Testis (tissue), 3 donors: ENCODE measurements around the gene ANKRD11. TPM values are rescaled to one million over a fixed set of nuclear protein-coding genes. Genes with fewer than 3 reads are reported as not detected.

ENCODE experiments used
- DNase-seq: peaks from one replicate; pipeline ENCODE4 v3.0.0-alpha.2; 2019
- H3K27ac ChIP-seq, 2 donors: fragments of 200-600 bp; sonication (generic); one replicate each; pipeline ENCODE4 v1.5.1; 2019
- H3K27me3 ChIP-seq: fragments of 200-600 bp; sonication (generic); one replicate; pipeline ENCODE4 v1.5.1; 2019
- H3K36me3 ChIP-seq: fragments of 200-600 bp; sonication (generic); one replicate; pipeline ENCODE4 v1.5.1; 2017; ENCODE audit warnings: low read depth; ENCODE audit errors: missing control alignments
- H3K4me1 ChIP-seq: fragments of 200-600 bp; sonication (generic); one replicate; pipeline ENCODE4 v1.5.1; 2019
- H3K4me3 ChIP-seq, 2 donors: fragments of 200-600 bp; sonication (generic); one replicate each; pipeline ENCODE4 v1.5.1; 2017 to 2019
- H3K9me3 ChIP-seq: fragments of 200-600 bp; sonication (generic); one replicate; pipeline ENCODE4 v1.5.1; 2017
- POLR2A ChIP-seq: fragments of 450-650 bp; IDR thresholded peaks from one replicate; pipeline ENCODE4 v1.6.1; 2017; ENCODE audit warnings: antibody characterized with exemption, mild to moderate bottlenecking, moderate library complexity
- WGBS, 2 donors: methylation state at CpG; one replicate each; pipeline ENCODE4 v1.1.5; 2018; 5-methylcytosine and 5-hydroxymethylcytosine counted together
- intact Hi-C: fragments of 100-400 bp; cut with DNase I; formaldehyde crosslinking; loops from one replicate; pipeline ENCODE4 v1.15.1; 2023; ENCODE audit warnings: low total_unique reads
- polyA plus RNA-seq: library from polyadenylated mRNA; stranded (reverse); fragments of 350-450 nt; fragmentation: Illumina TruSeq; extraction: RNeasy Lipid Tissue Mini Kit (QIAGEN cat#74804); gene quantifications from one replicate; pipeline ENCODE4 v1.2.3, GENCODE V29; 2014; ENCODE audit warnings: low read depth, low replicate concordance; ENCODE audit not compliant: insufficient read depth
- total RNA-seq, 2 donors: library from RNA; depleted of rRNA; stranded (reverse); fragments of >200 nt; gene quantifications; one replicate each; pipeline ENCODE4 v1.2.3, GENCODE V29; 2016
- TF ChIP-seq, protein P1 (sequence below), 3 experiments: fragments of 450-650 bp in 2 of 3; fragments of 200-600 bp in 1 of 3; sonication (generic) in 1 of 3; IDR thresholded peaks; one replicate each; pipeline ENCODE4 v1.5.1; 2016 to 2019; ENCODE audit warnings: antibody characterized with exemption in 3 of 3, mild to moderate bottlenecking in 2 of 3, moderate library complexity in 1 of 3

The ANKRD11 gene
- total and polyA plus RNA-seq, 3 donors from 2014 or later = 49.7 to 187 (median 150) TPM

DNA sequence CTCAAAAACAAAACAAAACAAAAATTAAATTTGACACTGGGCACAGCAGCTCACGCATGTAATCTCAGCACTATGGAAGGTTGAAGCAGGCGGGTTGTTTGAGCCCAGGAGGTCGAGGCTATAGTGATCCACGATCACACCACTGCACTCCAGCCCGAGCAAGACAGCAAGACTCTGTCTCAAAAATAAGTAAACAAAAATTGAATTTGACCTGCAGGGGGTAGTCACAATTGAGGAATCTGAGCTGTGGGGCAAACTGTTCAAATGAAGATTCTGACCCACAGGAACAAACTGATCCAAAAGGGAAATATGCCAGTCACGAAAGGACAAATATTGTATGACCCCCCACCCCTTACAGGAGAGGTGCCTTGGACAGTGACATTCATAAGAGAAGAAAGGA, 29.8 kb downstream of the ANKRD11 start:
- no peak for DNase-seq
- WGBS, 2 donors = 74 to 84% methylated on average over 6 of the region's 6 CpGs
- H3K36me3 ChIP-seq = no peaks in the 10 kb centered on the region
- intact Hi-C loops = no loop called here
- H3K9me3 ChIP-seq = no peaks in the 10 kb centered on the region
- H3K4me1 ChIP-seq = peaks cover 15% of the 10 kb centered on the region
- H3K4me3 ChIP-seq = no peak overlapping the region
- H3K27ac ChIP-seq = no peak overlapping the region
- no peaks in the 10 kb centered on the region for H3K27me3 ChIP-seq
- no peak for TF ChIP-seq POLR2A
- TF ChIP-seq, protein P1, sequence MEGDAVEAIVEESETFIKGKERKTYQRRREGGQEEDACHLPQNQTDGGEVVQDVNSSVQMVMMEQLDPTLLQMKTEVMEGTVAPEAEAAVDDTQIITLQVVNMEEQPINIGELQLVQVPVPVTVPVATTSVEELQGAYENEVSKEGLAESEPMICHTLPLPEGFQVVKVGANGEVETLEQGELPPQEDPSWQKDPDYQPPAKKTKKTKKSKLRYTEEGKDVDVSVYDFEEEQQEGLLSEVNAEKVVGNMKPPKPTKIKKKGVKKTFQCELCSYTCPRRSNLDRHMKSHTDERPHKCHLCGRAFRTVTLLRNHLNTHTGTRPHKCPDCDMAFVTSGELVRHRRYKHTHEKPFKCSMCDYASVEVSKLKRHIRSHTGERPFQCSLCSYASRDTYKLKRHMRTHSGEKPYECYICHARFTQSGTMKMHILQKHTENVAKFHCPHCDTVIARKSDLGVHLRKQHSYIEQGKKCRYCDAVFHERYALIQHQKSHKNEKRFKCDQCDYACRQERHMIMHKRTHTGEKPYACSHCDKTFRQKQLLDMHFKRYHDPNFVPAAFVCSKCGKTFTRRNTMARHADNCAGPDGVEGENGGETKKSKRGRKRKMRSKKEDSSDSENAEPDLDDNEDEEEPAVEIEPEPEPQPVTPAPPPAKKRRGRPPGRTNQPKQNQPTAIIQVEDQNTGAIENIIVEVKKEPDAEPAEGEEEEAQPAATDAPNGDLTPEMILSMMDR (IDR thresholded peaks at IDR 0.05) = no peak

DNA sequence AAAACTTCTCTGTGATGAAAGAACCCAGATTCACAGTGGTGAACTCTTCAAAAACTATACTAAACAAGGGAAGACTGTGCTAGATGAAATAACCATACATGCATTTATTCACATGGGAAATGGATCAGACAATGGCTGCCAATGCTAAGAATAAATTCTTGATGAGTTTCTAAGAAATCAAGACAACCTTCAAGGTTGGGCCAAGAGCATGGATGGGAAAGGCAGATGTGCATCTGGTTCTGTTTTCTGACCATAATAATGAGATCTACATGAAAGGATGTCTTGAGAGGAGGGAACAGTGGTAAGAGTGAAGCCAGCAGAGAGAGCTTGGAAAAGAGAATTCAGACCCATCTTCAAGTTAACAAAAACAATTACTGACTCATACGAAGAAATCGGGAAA, 31.4 kb downstream of the ANKRD11 start:
- no peak overlapping the region for H3K4me3 ChIP-seq
- intact Hi-C loops = no loop called here
- no peak for DNase-seq
- H3K27me3 ChIP-seq = no peaks in the 10 kb centered on the region
- H3K4me1 ChIP-seq = peaks cover 8% of the 10 kb centered on the region
- H3K9me3 ChIP-seq = no peaks in the 10 kb centered on the region
- TF ChIP-seq POLR2A = no peak
- no peaks in the 10 kb centered on the region for H3K36me3 ChIP-seq
- no peak overlapping the region for H3K27ac ChIP-seq
- 89 to 92% methylated on average over 2 of the region's 2 CpGs for WGBS, 2 donors

DNA sequence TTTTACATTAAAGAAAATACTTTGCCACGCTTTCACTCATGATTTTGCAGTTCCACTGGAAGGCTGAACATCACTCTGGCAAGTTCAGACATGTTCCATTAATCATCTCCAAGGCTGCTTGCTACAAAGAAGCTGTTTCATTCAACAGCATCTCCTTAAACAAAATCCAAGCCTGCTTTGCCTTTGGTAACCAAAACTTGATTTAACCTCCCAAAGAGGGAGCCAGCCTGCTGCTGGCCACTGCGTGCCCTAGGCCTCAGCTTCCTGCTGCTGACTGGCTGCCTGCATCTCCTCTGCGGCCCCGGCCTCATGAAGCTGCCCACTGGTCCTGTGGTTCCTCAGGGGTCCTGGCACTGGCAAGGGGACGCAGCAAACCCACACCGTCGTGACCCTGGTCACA, 31.8 kb downstream of the ANKRD11 start:
- no peak for DNase-seq
- H3K27me3 ChIP-seq = no peaks in the 10 kb centered on the region
- WGBS, 2 donors = 90 to 93% methylated on average over 7 of the region's 7 CpGs
- H3K4me3 ChIP-seq = no peak overlapping the region
- H3K4me1 ChIP-seq = peaks cover 12% of the 10 kb centered on the region
- no peak for TF ChIP-seq POLR2A
- TF ChIP-seq, protein P1 (IDR thresholded peaks at IDR 0.05) = no peak
- no peak overlapping the region for H3K27ac ChIP-seq
- intact Hi-C loops = no loop called here
- H3K36me3 ChIP-seq = no peaks in the 10 kb centered on the region
- no peaks in the 10 kb centered on the region for H3K9me3 ChIP-seq

DNA sequence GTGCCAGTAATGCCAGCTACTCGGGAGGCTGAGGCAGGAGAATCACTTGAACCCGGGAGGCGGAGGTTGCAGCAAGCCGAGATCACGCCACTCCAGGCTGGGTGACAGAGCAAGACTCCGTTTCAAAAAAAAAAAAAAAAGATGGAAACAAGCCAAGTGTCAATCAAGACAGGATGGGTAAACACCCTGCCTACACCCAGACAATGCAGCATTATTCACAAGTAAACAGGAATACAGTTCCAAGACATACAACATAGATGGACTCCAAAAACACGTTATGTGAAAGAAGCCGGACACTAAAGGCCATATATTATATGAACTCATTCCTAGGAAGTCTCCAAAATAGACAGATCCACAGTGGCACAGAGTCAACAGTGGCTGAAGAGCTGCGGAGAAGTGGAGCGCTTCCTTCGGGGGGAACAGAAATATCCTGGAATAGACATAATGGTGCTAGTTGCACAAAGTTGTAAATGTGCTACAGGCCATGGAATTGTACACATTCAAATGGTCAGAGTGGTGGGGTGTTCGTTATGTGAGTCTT, 33.9 kb downstream of the ANKRD11 start:
- H3K4me3 ChIP-seq = no peak overlapping the region
- 89 to 90% methylated on average over 12 of the region's 12 CpGs for WGBS, 2 donors
- no peaks in the 10 kb centered on the region for H3K27me3 ChIP-seq
- no peaks in the 10 kb centered on the region for H3K9me3 ChIP-seq
- TF ChIP-seq, protein P1 (IDR thresholded peaks at IDR 0.05) = no peak
- TF ChIP-seq POLR2A = no peak
- intact Hi-C loops = no loop called here
- H3K4me1 ChIP-seq = peaks cover 19% of the 10 kb centered on the region
- H3K36me3 ChIP-seq = no peaks in the 10 kb centered on the region
- H3K27ac ChIP-seq = no peak overlapping the region
- no peak for DNase-seq

DNA sequence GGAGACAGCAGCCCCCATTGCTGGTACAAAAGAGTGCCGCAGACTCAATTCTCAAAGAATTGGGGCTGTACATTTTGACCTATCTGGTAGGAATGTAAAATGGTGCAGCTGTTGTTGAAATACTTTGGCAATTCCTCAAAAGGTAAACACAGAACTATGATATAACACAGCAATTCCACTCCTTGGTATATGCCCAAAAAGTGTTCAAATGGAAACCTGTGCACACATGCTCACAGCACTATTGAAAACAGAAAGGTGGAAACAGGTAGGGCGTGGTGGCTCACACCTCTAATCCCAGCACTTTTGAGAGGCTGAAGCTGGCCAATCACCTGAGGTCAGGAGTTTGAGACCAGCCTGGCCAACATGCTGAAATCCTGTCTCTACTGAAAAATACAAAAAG, 34.7 kb downstream of the ANKRD11 start:
- intact Hi-C loops = no loop called here
- Histone ChIP-seq H3K27me3 (no peaks in the 10 kb centered on the region), H3K4me3 (no peak overlapping the region), H3K27ac (no peak overlapping the region), H3K4me1 (peaks cover 19% of the 10 kb centered on the region), H3K36me3 (no peaks in the 10 kb centered on the region), H3K9me3 (no peaks in the 10 kb centered on the region)
- no peak for DNase-seq
- WGBS, 2 donors = 98% methylated on average over 2 of the region's 2 CpGs
- TF ChIP-seq POLR2A = no peak
- TF ChIP-seq, protein P1 (IDR thresholded peaks at IDR 0.05) = no peak
